Measurements from ENCODE around the gene ELMO1.

The ELMO1 gene

DNA sequence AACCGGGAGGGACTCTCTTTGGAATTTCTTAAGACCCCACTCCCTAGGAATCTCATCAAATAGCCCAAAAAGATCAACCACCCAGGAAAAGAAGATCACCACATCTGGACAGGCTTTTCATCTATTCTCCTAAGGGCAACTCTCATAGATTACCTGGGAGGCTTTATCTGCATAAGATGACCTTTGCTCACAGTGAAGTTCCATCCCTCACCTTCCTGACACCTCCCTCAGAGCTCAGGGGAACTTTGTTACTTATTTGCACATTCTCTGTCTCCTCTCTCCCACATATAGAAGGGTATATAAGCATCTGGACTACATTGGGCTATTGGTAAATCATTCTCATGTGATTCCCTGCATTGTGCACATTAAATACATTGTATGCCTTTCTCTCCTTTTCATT lies 80.1 kb downstream of the ELMO1 start:
- no peak for DNase-seq (ENCODE audit: low read depth)

DNA sequence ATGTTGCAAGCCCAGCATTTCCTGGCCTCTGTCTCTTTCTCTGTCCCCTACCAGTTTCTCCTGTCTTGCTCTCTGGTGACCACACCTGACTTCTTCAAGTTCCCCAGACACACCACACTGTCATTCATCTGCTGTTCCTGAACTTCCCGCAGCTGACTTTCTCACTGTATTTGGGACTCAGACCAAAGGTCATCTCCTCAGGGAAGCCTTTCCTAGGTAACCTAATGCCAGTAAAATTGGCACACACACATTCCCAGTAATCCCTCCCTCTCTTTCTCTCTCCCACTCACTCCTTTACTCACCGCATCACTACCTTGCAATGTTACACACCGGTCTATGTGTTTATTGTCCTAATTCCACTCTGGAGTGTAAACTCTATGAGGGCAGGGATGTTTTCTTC lies 81.7 kb downstream of the ELMO1 start:
- DNase-seq (ENCODE audit: low read depth) = no peak

DNA sequence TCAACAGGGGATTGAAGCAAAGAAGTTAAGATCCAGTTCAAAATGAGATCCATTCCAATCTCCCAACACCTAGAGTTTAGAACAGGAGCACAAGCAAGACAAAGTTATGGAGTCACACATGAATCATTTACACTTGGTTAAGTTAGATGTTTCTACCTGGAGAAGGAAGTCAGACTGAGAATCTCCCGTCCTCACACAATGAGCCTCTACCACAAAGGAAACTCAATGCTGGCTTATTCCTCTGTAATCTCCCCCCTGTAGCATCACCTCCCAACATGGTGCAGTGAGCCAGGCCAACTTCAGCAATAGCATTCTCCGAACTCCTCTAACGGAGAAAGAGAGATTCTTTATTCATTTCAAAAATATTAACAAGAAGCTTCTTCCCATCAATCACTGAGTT lies 82.2 kb downstream of the ELMO1 start:
- no peak for DNase-seq (ENCODE audit: low read depth)

DNA sequence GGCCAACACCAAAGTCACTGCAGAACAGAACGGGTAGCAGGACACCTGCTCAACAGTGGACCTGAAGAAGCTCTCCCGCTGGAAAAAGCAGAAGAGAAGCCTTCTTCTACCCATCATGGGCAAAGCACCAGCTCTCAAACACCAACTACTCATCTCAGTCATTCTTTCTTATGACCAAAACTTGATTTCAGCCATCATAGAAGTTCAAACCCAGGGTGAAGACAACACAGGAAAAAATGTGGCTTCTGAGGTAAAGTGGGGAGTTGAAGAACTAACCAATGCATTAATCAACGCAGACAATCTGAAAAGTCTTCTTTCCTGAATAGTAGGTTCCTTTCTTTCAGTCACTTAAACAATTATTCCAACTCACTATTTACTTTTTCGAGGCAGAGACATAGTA lies 83.3 kb downstream of the ELMO1 start:
- DNase-seq (ENCODE audit: low read depth) = no peak

DNA sequence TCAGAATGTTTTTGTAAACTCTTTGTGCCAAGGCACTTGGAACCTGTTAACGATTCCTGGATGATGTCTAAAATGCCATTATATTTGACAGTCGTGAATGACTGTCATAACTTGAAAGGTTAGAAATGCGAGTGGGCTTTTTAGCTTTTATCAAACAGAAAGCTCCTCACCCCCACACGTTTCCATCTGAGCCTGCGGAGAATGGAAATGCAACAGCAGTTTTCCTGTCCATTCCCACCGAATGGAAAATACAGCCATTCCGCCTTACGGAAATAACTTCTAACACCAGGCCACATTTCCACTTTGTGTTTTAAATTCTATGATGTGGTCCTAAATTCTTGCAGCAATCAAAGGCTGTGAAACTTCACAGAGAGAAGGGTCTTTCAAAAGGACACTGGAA lies 83.8 kb downstream of the ELMO1 start:
- no peak for DNase-seq (ENCODE audit: low read depth)

DNA sequence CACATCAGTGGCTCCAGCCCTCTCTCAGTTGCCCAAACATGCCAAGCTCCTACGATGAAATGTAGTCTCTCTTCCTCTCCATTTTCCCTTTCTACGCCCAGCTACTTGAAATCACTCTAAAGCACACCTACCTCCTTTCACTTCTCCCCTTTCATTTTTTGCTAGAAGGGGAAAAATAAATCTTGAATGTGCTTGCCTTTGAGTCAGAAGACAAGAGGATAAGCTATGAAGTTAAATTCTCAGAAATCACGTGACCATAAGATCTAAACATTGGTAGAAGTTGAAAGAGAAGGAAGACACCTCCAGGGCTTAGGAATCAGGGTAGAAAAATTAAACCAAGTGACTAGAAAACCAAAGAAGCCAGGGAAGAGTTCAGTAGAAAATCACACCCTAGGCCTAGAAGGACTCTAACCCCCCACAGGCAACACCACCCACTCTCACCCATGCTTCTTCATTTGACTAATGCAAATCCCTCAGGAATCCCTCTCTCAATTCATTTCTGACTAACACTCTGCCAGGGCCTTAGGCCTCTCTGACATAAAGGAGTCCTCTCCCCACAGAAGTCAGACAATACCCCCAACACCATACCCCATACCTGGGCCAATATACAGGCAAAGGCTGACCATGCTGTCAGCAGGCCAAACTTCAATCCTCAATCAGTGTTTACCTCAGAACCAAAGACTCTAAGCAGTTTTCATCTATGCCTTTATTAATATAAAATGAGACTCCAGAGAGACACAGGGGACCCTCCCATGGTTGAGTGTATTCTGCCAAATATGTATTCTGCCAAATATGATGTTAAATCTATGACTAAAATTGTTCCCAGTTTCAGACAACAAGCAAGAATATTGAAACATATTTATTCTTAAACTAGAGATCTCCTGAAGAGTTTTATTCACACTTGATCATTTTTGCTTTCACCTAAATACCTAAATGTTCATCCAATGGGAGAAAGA lies 84.8 kb downstream of the ELMO1 start:
- no peak for DNase-seq (ENCODE audit: low read depth)

DNA sequence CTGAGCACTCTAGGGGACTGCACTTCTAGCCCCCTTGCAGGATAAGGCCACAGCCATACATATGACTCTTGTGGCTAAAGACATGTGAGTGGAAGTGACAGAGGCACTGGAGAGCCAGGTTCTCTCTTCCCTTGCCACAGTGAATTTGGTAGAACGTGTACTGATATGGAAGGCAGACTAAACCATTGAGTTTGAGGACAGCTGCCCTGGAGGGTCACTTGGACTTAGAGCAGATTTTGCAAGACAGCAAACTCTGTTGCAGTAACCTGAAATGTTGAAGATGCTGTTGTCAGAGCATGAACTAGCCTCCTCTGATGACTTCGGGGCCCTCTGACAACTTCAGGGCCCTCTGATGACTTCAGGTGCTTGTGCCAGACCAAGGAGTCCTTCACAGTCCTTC lies 85.9 kb downstream of the ELMO1 start:
- DNase-seq (ENCODE audit: low read depth) = no peak

DNA sequence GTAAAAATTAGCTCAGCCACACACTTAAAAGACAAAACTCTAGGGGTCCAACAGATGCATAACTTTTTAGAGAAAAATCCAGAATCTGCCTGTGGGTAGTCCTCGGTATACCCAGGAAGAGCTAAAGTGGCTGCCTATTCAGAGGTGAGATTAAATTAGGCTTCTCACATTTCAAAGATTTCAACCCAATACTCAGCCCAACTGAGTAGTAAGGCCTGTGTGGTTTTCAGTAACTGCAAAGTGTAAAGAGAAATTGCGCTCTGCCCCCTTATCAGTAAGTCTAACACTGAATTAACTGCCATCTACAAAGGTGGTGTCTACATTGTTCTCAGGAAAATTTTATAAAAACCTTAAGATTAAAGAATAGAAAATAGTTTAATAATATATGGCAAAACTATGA lies 88.2 kb downstream of the ELMO1 start:
- DNase-seq (ENCODE audit: low read depth) = no peak

DNA sequence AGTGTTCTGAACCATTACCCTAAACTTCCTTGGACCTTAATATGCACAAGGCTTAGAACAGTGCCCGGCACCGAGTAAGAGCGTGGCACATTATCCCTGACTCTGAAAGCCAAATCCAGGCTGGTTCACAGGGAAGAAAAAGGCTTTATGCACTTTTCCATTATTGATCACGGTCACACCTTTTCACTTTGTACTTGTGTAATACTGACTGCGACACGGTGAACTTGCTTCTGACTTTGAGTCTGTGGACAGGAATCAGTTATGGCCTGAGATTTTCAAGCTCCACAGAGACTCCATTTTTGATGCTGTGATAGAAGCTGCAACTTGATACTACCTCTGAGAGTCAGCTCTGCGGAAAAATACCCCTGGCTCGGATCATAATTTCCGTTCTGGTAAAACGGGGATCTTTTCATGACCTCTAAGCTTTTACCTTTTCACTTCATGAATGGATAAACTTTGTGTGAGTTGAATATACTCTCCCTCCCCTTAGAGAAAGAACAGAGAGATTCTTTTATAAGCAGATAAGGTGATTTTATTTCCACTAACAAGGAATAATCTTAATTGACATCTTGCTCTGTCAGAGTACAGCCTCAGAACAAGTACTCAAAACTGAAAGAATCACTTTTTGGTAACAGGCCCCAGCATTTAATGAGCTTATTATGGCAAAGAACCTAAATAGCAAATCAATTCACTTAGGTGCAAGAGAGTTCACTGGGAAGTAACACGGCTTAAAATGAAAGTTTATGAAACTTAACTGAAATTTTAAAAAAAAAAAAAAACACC lies 88.8 kb downstream of the ELMO1 start:
- DNase-seq (ENCODE audit: low read depth) = no peak

DNA sequence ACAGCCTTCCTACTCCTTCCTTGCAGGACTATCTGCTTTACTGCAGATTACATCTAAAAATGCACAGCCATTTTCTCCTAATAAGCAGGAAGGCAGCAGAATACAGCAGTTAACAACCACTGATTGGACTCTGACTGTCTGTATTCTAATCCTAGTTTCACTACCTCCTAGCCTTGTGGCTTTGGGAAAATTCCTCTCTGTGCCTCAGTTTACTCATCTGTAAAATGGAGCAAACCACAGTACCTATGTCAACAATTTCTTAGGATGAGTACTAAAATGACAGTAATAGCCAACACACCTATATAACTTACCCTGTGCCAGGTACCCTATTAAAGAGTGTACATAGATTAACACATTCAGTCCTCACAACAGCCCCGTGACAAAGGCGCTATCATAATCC lies 89.5 kb downstream of the ELMO1 start:
- no peak for DNase-seq (ENCODE audit: low read depth)

DNA sequence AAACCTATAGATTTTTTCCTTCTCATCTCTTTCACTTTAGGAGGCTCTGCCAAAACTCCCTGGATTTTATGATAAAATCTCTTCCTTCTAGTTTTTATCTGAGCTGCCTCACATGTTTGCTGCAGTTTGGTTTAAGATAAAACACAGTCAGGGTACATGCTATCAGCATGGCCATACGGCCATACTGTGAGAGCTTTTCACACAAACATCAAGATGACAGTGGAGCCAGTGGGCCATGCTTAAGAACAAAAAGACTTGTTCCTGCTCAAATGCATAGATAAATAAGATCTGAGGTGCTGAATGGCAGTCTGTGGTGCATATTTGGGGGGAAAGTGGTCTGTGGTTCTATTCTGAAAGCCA lies 91.0 kb downstream of the ELMO1 start:
- DNase-seq (ENCODE audit: low read depth) = no peak

DNA sequence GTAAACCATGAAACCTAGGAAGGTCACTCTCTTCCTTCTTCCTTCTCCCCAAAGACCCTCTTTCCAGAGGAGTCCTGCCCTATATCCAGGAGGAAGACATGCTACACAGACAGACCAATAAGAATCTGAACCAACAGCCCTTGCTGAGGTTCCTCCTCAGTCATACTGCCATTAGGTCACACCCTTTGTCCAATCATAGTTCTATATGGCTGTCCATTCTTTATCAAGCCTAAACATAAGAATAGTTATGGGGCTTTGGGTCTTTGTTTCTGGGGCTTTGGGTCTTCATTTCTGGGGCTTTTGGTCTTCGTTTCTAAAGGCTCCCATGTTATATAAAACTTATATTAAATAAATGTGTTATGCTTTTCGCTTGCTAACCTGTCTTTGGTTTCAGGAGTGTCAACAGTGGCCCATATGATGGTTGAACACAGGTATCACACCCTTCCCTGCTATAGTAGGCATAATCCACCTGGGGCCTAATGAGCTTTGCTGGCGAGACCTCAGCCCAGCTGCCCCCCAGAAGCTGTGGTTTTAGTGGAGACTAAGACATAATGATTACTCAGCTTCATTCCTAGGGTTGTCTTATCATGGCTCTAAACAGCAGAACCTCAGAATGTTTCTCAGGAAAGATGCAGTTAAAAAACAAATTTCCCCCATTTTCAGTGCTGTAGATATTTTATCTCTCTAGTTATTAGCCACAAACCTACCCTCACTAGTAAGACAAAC lies 91.6 kb downstream of the ELMO1 start:
- no peak for DNase-seq (ENCODE audit: low read depth)

DNA sequence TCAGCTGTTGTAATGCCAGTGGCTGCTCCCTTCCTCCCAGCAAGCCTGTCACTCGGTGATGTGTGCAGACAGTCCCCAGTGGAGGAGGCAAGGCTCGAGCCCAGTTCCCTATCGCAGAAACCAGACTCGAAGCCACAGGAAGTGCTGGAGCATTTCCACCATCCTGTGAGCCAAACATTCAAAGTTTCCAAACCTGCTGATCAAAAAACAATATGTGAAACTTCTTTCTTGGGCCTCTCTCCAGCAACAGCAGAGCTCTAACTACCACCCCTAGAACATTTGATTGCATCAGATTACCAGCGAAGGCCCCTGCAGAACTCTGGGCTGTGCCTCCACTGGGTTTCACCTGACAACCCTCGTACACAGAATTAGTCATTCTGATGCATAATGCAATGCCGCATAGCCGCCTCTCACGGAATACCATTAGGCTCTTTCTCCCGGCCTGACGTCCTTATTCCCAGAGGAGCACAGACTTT lies 94.0 kb downstream of the ELMO1 start:
- no peak for DNase-seq (ENCODE audit: low read depth)

DNA sequence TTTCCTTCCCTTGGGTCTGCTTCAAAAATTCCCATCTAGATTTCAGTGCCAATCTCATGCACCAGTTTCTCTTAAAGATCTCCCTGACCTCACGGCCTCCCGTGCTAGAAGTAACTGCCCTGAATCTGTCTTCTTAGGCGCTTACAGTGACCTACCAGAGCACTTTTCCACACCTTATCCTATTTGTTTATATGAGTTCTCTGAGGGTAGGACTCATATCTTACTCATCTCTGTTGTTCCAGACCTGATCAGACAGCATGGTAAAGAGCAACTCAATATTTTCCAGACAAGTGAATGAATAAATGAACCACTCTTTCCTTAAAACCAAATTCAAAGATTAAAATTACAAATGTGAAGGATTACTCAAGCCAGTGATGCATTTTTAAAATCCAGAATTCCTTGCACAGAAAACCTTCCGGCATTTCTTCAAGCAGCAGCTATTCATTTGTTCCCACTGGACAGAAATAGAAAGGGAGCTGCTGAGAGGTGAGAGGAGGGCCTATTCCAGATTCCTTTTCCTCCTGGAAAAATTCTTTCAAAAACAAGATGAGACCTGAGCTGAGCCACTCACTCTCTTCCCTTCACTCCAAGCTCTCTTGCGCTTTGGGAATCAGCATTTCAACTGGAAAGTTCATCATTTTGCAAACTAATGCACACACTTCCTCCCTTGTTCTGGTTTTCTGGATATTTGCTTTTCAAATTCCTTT lies 94.6 kb downstream of the ELMO1 start:
- DNase-seq (ENCODE audit: low read depth) = no peak

DNA sequence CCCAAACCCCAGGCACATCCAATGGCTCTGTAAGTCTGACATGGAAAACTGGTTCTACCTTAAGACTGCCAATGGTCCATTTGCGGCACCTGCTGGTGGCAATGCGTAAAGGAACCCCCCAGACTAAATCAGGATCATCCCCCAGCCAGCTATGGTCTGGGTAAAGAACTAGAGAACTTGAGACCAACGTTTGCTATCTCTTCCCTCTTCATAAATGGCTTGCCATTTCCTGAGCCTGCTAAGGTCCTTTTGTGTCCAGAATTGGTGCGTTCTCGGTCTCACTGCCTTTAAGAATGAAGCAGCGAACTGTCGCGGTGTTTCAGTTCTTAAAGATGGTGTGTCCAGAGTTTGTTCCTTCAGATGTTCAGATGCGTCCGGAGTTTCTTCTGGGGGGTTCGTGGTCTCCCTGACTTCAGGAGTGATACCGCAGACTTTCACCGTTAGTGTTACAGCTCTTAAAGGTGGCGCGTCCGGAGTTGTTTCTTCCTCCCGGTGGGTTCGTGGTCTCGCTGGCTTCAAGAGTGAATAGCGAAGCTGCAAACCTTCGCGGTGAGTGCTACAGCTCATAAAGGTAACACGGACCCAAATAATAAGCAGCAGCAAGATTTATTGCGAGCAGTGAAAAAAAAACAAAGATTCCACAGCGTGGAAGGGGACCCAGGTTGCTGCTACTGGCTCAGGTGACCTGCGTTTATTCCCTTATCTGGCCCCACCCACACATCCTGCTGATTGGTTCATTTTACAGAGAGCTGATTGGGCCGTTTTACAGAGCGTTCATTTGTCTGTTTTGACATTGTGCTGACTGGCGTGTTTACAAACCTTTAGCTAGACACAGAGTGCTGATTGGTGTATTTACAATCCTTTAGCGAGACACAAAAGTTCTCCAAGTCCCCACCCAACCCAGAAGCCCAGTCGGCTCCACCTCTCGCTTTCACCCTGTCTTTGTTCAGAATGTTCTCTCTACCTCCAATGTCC lies 95.4 kb downstream of the ELMO1 start:
- no peak for DNase-seq (ENCODE audit: low read depth)

DNA sequence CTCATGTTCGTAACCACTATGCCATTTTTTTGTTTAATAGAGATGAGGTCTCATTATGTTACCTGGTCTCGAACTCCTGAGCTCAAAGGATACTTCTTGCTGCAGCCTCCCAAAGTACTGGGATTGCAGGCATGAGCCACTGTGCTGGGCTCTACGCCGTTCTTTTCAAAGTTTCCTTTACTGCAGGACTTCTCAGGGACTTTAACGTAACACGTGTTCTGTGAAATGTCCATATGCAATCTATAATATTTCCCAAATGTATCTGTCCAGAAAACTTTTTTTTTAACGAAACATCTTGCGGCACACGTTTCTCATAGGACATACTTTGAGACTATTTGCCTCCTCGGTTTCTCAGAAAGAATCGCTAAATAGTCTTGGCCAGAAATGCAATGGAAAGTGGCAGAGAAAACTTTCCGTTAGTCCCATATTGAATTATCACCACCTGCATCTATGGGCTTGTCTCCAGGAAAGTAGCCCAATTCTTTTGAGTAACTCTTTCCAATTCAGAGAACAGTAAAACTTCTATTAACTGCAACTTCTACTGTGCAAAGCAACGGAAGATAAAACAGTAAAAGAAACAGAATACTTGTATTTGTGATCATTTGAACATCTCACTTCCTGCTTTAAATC lies 96.3 kb downstream of the ELMO1 start:
- no peak for DNase-seq (ENCODE audit: low read depth)

DNA sequence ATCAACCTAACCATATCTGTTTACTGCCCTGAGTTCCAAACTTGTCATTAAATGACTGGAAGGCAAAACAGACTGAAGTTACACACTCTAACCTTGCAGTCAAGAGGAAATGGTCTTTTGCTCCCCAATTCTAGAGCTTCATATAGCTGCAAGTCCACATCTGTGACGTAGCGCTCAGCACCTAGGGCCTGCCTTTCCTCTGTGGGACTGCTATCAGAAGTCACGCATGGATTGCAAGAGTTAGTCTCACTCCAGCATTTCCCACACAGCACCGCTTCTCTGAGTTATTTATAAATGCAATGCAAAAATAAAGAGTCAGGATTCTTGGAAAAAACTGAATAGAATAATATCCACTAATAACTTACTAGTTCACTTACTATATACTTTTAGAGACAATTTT lies 96.9 kb downstream of the ELMO1 start:
- no peak for DNase-seq (ENCODE audit: low read depth)

DNA sequence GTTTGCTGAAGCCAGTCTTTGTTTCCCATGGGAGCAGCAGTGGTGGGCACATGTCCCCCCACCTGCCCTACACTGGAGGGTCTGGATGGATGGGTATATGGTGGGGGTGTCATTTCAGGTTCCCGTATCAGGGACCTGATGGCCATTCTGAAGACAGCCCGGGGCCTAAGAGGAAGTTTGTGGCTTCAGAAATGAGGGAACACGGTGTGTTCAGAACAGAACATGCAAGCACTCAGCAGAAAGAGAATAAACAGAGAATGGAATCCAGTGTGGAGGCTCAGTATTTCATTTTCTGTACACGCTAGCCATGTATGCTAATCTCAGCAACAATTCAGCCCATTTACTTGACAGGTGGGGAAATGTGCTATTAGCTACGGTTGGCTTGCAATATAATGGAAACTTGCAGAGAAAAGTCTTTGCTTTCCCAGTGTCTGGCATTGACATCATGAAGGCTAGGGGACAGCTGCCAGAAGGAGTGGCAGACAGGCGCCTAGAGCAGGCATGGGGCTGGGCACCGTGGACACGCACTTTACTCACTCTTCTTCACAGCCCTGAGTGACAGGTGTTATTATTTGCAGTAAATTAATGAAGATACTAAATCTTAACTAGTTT lies 98.6 kb downstream of the ELMO1 start:
- DNase-seq (ENCODE audit: low read depth) = no peak

DNA sequence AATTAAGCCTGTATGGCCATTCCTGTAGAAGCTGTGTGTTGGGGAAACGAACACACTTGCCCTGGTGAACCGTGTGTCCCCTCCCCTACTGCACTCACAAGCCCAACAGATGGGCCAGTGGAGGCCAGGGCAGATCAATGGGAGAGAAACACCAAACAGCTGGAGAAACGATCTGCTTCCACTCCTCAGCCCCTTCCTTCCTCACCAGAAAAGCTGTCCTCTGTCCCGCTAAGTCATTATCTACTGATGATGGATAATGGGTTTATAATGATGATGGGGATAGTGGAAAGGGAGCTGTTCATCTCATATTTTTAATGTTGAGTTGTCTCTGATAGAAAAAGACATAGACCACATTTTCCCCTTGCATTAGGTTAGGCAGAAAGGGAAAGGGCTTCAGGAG lies 99.7 kb downstream of the ELMO1 start:
- no peak for DNase-seq (ENCODE audit: low read depth)

DNA sequence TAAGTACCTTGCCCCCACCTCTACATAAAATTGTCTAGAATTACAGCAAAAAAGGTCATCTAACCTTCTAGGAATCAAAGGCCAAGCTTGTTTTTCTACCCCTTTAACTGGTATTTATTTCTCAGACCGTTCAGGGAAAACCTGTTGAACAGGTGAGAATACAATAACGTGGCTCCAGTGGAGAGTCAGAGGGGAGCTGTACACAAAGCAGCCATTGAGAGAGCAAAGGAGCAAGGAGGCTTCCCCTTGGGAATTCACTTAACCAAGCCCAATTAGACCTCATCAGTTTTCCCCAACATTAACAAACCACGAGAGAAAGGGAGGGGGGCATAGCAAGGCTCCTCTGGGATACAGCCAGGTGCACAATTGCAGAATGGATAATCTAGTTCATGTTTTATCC lies 101.9 kb downstream of the ELMO1 start:
- no peak for DNase-seq (ENCODE audit: low read depth)
